Endothelial cell of umbilical vein (primary cell): ENCODE results near the gene KIAA1958. TPM values are rescaled to one million over a fixed set of nuclear protein-coding genes. Genes with fewer than 3 reads are reported as not detected.

ENCODE experiments used
- BruUV-seq: library from RNA; stranded (reverse); fragments of 400-500 nt; replicated peaks from 2 replicates; lab custom pipeline; 2021; lab: Mats Ljungman, UMichigan
- CTCF ChIA-PET: fragments of 300-600, 350-600 bp; sonication (Branson Sonifier 250); formaldehyde crosslinking; loops from one replicate; lab custom pipeline; 2021; ENCODE audit warnings: antibody characterized with exemption, inconsistent platforms; lab: Charles Lee
- POLR2A ChIA-PET: fragments of 300-600, 350-600 bp; sonication (Branson Sonifier 250); formaldehyde crosslinking; loops from one replicate; lab custom pipeline; 2021; ENCODE audit warnings: antibody characterized with exemption, inconsistent platforms; lab: Charles Lee
- DNase-seq: peaks from one replicate; pipeline ENCODE4 v3.0.0-alpha.2; 2011; ENCODE audit warnings: low read depth, low spot score
- FAIRE-seq: peaks from 2 replicates; lab custom pipeline; 2011; peaks lifted over from hg19 to GRCh38; lab: Jason Lieb, UNC
- H2AFZ ChIP-seq: 2 replicates; pipeline ENCODE4 v1.6.0; 2012; ENCODE audit warnings: low read depth, low read length, control low read depth, inconsistent platforms
- H3K27ac ChIP-seq: 2 replicates; pipeline ENCODE4 v1.5.1; 2011; ENCODE audit warnings: low read depth, mild to moderate bottlenecking, control low read depth, low read length, moderate library complexity; ENCODE audit not compliant: insufficient read depth
- H3K27me3 ChIP-seq, 2 experiments: 2 replicates each; pipeline versions ENCODE4 v1.6.0 to v1.6.1; 2011; ENCODE audit warnings: low read length in 2 of 2, mixed read lengths in 1 of 2; ENCODE audit not compliant: control insufficient read depth in 2 of 2, insufficient read depth in 2 of 2
- H3K36me3 ChIP-seq, 2 experiments: 2 replicates in 1 of 2; 3 replicates in 1 of 2; pipeline ENCODE4 v1.5.1; 2011; ENCODE audit warnings: low read length in 2 of 2, mild to moderate bottlenecking in 1 of 2, moderate library complexity in 1 of 2; ENCODE audit not compliant: control insufficient read depth in 2 of 2, insufficient read depth in 2 of 2; ENCODE audit errors: extremely low read depth in 1 of 2
- H3K4me1 ChIP-seq: 3 replicates; pipeline ENCODE4 v1.5.1; 2011; ENCODE audit warnings: mild to moderate bottlenecking, low read length; ENCODE audit not compliant: control insufficient read depth, insufficient read depth; ENCODE audit errors: extremely low read depth
- H3K4me2 ChIP-seq: 2 replicates; pipeline ENCODE4 v1.6.1; 2011; ENCODE audit warnings: low read length, control low read depth, mixed read lengths; ENCODE audit not compliant: insufficient read depth
- H3K4me3 ChIP-seq, 3 experiments: fragments of 200-600 bp in 1 of 3; sonication (generic), shearing (Covaris generic) in 1 of 3; replicated peaks in 1 of 3; 2 replicates each; pipeline ENCODE4 v1.5.1; 2011 to 2016; ENCODE audit warnings: control low read depth in 3 of 3, low read length in 3 of 3, mild to moderate bottlenecking in 2 of 3, inconsistent platforms in 1 of 3, low read depth in 1 of 3, moderate library complexity in 1 of 3; ENCODE audit not compliant: insufficient read depth in 1 of 3
- H3K79me2 ChIP-seq: 2 replicates; pipeline ENCODE4 v1.6.0; 2012; ENCODE audit warnings: low read length, inconsistent platforms; ENCODE audit not compliant: control insufficient read depth, insufficient read depth
- H3K9ac ChIP-seq: replicated peaks from 2 replicates; pipeline ENCODE3; 2011; ENCODE audit warnings: low read length, control low read depth; ENCODE audit not compliant: insufficient read depth; ENCODE audit errors: extremely low read depth
- H3K9me1 ChIP-seq: replicated peaks from 3 replicates; pipeline ENCODE4 v1.6.0; 2011; ENCODE audit warnings: mild to moderate bottlenecking, low read length; ENCODE audit not compliant: control insufficient read depth, insufficient read depth; ENCODE audit errors: extremely low read depth
- H3K9me3 ChIP-seq: replicated peaks from 2 replicates; pipeline ENCODE4 v1.5.1; 2012; ENCODE audit warnings: low read length, inconsistent platforms; ENCODE audit not compliant: control insufficient read depth, insufficient read depth
- H4K20me1 ChIP-seq: replicated peaks from 2 replicates; pipeline ENCODE3; 2011; ENCODE audit warnings: mild to moderate bottlenecking, low read length; ENCODE audit not compliant: control insufficient read depth, insufficient read depth; ENCODE audit errors: extremely low read depth
- CTCF ChIP-seq, 2 donors: IDR thresholded peaks; 1 replicate in 1 of 2; 2 replicates in 1 of 2; pipeline ENCODE4 v1.5.1; 2011; ENCODE audit warnings: low read length in 2 of 2, mild to moderate bottlenecking in 2 of 2, moderate library complexity in 2 of 2, control low read depth in 1 of 2, inconsistent platforms in 1 of 2, low read depth in 1 of 2; ENCODE audit not compliant: insufficient read depth in 1 of 2; ENCODE audit errors: extremely low read depth in 1 of 2
- EZH2 ChIP-seq: IDR thresholded peaks from 2 replicates; pipeline ENCODE4 v1.6.1; 2012; ENCODE audit warnings: borderline replicate concordance, low read depth, mild to moderate bottlenecking, moderate library complexity, low read length, inconsistent platforms; ENCODE audit not compliant: severe bottlenecking
- FOS ChIP-seq: IDR thresholded peaks from 2 replicates; pipeline ENCODE4 v1.6.1; 2011; ENCODE audit warnings: mild to moderate bottlenecking, low read length, moderate library complexity, borderline replicate concordance; ENCODE audit not compliant: insufficient read depth
- GATA2 ChIP-seq: IDR thresholded peaks from 2 replicates; pipeline ENCODE4 v1.7.0; 2011; ENCODE audit warnings: low read depth, mild to moderate bottlenecking, moderate library complexity, mixed read lengths, low read length; ENCODE audit not compliant: insufficient read length, insufficient read depth
- JUN ChIP-seq: IDR thresholded peaks from 2 replicates; pipeline ENCODE4 v1.6.1; 2011; ENCODE audit warnings: borderline replicate concordance, low read depth; ENCODE audit not compliant: insufficient read length, insufficient read depth
- MAX ChIP-seq: IDR thresholded peaks from 2 replicates; pipeline ENCODE4 v1.6.1; 2011; ENCODE audit not compliant: insufficient read depth, insufficient read length
- POLR2A ChIP-seq: IDR thresholded peaks from 2 replicates; pipeline ENCODE4 v1.6.1; 2012; ENCODE audit warnings: low read depth, mild to moderate bottlenecking, control low read depth, low read length
- POLR2AphosphoS5 ChIP-seq: IDR thresholded peaks from 2 replicates; pipeline ENCODE4 v1.6.1; 2012; ENCODE audit warnings: low read depth, mild to moderate bottlenecking, control low read depth, low read length, moderate library complexity; ENCODE audit not compliant: insufficient read depth
- dilution Hi-C: fragments of 300-500 bp; cut with MboI; formaldehyde crosslinking; loops from one replicate; pipeline ENCODE4 v1.15.0; 2019; ENCODE audit warnings: low sequenced_read_pairs; ENCODE audit not compliant: extremely low pct_ligation_motif_present
- intact Hi-C: fragments of 100-400 bp; cut with micrococcal nuclease; formaldehyde crosslinking; loops from one replicate; pipeline ENCODE4 v1.10.0; 2022
- polyA plus RNA-seq, 4 experiments: library from polyadenylated mRNA; depleted of rRNA in 3 of 4; stranded (reverse) in 3 of 4; unstranded in 1 of 4; fragments of >200 nt; gene quantifications; 2 replicates each; pipeline versions ENCODE4 v1.2.1 to v1.2.3, GENCODE V29; 2011 to 2012; ENCODE audit warnings: missing spikeins in 1 of 4
- total RNA-seq: library from RNA; stranded (reverse); gene quantifications from 2 replicates; pipeline ENCODE4 v1.2.3, GENCODE V29; 2021

KIAA1958 gene
- total and polyA plus RNA-seq, 2 donors (not counting 3 experiments of a cell fraction or from before 2014, with no cell fraction given): 1.7 to 5.0 TPM

GRCh38 chr9:112574008-112574407 is 87.4 kb downstream of the KIAA1958 start:
- H3K4me3 ChIP-seq: no peak overlapping the region
- no peaks in the 10 kb centered on the region for H3K79me2 ChIP-seq
- no peaks in the 10 kb centered on the region for H3K27me3 ChIP-seq
- dilution Hi-C loops: no loop called here
- H3K9me3 ChIP-seq: no peaks in the 10 kb centered on the region
- POLR2A ChIA-PET: no interaction called here
- no TSS peak for BruUV-seq
- H3K9ac ChIP-seq: no peak overlapping the region
- H3K36me3 ChIP-seq: no peaks in the 10 kb centered on the region
- H3K9me1 ChIP-seq: no peaks in the 10 kb centered on the region
- H3K4me2 ChIP-seq: no peak overlapping the region
- TF ChIP-seq FOS (no peak), EZH2 (no peak), POLR2AphosphoS5 (no peak), CTCF (IDR thresholded peaks at IDR 0.05; ENCODE audit: extremely low read depth in 1 of 2, insufficient read depth in 1 of 2, low read depth in 1 of 2, low read length in 2 of 2) (no peak), JUN (no peak), MAX (no peak), GATA2 (no peak), POLR2A (no peak)
- no peaks in the 10 kb centered on the region for H3K4me1 ChIP-seq
- H2AFZ ChIP-seq: no peak overlapping the region
- H3K27ac ChIP-seq: no peak overlapping the region
- no peaks in the 10 kb centered on the region for H4K20me1 ChIP-seq
- no peak for DNase-seq
- FAIRE-seq: no peak
- intact Hi-C loops: no loop called here
- CTCF ChIA-PET: no interaction called here
